Measurements from ENCODE around the gene COL5A1.

DNA sequence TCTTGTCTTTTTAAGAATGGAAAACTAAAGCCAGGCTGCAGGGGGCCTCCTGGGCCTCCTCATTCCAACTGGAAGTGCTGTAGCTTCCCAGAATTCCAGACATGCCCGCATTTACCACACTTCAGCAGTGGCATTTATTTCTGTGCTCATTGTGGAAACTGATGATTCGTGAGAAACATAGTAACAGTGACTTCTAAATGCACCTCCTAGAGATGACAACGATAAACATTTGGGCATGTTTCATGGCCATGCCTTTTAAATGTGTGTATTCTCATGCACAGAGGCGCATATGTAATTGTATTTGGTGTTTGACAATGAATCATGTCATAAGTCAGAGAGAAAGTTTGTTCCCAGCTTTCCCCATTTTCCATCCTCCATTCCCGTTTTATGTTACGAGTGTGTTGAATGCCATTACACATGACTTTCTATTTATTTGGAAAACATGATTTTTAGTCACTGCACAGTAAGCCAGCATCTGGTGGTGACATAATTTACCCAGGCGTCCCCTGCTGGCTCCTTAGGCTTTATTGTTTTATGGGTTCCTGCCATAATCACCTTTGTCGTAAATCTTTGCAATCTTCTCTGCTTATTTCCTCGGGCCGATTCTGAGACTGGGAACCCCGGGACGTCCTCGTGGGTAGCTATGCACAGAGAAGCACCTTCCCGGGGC is 170.2 kb downstream of the COL5A1 start:
- TF ChIP-seq, protein P1, sequence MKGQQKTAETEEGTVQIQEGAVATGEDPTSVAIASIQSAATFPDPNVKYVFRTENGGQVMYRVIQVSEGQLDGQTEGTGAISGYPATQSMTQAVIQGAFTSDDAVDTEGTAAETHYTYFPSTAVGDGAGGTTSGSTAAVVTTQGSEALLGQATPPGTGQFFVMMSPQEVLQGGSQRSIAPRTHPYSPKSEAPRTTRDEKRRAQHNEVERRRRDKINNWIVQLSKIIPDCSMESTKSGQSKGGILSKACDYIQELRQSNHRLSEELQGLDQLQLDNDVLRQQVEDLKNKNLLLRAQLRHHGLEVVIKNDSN (IDR thresholded peaks at IDR 0.05): no peak
- TF ChIP-seq, protein P2, sequence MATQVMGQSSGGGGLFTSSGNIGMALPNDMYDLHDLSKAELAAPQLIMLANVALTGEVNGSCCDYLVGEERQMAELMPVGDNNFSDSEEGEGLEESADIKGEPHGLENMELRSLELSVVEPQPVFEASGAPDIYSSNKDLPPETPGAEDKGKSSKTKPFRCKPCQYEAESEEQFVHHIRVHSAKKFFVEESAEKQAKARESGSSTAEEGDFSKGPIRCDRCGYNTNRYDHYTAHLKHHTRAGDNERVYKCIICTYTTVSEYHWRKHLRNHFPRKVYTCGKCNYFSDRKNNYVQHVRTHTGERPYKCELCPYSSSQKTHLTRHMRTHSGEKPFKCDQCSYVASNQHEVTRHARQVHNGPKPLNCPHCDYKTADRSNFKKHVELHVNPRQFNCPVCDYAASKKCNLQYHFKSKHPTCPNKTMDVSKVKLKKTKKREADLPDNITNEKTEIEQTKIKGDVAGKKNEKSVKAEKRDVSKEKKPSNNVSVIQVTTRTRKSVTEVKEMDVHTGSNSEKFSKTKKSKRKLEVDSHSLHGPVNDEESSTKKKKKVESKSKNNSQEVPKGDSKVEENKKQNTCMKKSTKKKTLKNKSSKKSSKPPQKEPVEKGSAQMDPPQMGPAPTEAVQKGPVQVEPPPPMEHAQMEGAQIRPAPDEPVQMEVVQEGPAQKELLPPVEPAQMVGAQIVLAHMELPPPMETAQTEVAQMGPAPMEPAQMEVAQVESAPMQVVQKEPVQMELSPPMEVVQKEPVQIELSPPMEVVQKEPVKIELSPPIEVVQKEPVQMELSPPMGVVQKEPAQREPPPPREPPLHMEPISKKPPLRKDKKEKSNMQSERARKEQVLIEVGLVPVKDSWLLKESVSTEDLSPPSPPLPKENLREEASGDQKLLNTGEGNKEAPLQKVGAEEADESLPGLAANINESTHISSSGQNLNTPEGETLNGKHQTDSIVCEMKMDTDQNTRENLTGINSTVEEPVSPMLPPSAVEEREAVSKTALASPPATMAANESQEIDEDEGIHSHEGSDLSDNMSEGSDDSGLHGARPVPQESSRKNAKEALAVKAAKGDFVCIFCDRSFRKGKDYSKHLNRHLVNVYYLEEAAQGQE (IDR thresholded peaks at IDR 0.05; ENCODE audit: low read depth): no peak
- TF ChIP-seq CEBPB (IDR thresholded peaks at IDR 0.05) (no peak), TCF12 (IDR thresholded peaks at IDR 0.05; ENCODE audit: low read depth) (no peak), TEAD4 (IDR thresholded peaks at IDR 0.05) (no peak), TAF1 (IDR thresholded peaks at IDR 0.05; ENCODE audit: low read depth) (no peak), EP300 (IDR thresholded peaks at IDR 0.05; ENCODE audit: borderline replicate concordance) (no peak), CREB1 (IDR thresholded peaks at IDR 0.05; ENCODE audit: low read depth) (no peak), YY1 (IDR thresholded peaks at IDR 0.05; ENCODE audit: low read depth) (no peak), EGR1 (IDR thresholded peaks at IDR 0.05) (no peak), ZBTB7A (IDR thresholded peaks at IDR 0.05; ENCODE audit: low read depth) (no peak), NFIC (IDR thresholded peaks at IDR 0.05) (no peak), FOXM1 (IDR thresholded peaks at IDR 0.05; ENCODE audit: borderline replicate concordance, low read depth) (no peak)
- TF ChIP-seq, protein P3, sequence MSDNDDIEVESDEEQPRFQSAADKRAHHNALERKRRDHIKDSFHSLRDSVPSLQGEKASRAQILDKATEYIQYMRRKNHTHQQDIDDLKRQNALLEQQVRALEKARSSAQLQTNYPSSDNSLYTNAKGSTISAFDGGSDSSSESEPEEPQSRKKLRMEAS (IDR thresholded peaks at IDR 0.05): no peak

Measured in Ishikawa (cell line).